SK-N-SH (cell line): ENCODE measurements around the gene CLDN9. TPM values are rescaled to one million over a fixed set of nuclear protein-coding genes. Genes with fewer than 3 reads are reported as not detected.

Source experiments
- CTCF ChIA-PET: fragments of 300-600, 350-600 bp; formaldehyde crosslinking; extraction: SDS; loops from one replicate; lab custom pipeline; 2021; lab: Yijun Ruan, JAX
- POLR2A ChIA-PET: fragments of 350-600 bp; sonication (Branson Sonifier 250); formaldehyde crosslinking; extraction: SDS; loops from one replicate; lab custom pipeline; 2020; ENCODE audit warnings: antibody characterized with exemption, inconsistent platforms; lab: Yijun Ruan, JAX
- DNase-seq: peaks from one replicate; pipeline ENCODE4 v3.0.0; 2012
- H2AFZ ChIP-seq: fragments of 200-600 bp; sonication (generic); 2 replicates; pipeline ENCODE4 v1.8.1; 2016; ENCODE audit warnings: antibody characterized with exemption, mild to moderate bottlenecking, low read depth
- H3F3A ChIP-seq: fragments of 200-600 bp; sonication (generic); replicated peaks from 2 replicates; pipeline ENCODE3; 2016; ENCODE audit warnings: antibody characterized with exemption, mild to moderate bottlenecking; ENCODE audit not compliant: insufficient read depth
- H3K27ac ChIP-seq, 2 experiments: fragments of 200-500 bp in 1 of 2; fragments of 200-600 bp in 1 of 2; sonication (Bioruptor generic) in 1 of 2; sonication (generic), shearing (Covaris generic) in 1 of 2; 2 replicates each; pipeline versions ENCODE4 v1.5.1 to v1.6.1; 2014 to 2016; ENCODE audit warnings: low read depth in 2 of 2, inconsistent platforms in 1 of 2, low read length in 1 of 2, mild to moderate bottlenecking in 1 of 2, mixed read lengths in 1 of 2
- H3K27me3 ChIP-seq: fragments of 200-600 bp; sonication (generic), shearing (Covaris generic); 2 replicates; pipeline ENCODE4 v1.6.1; 2016; ENCODE audit warnings: mixed run types; ENCODE audit not compliant: insufficient read depth
- H3K36me3 ChIP-seq, 2 experiments: fragments of 200-500 bp in 1 of 2; fragments of 200-600 bp in 1 of 2; sonication (Bioruptor generic) in 1 of 2; sonication (generic) in 1 of 2; replicated peaks in 1 of 2; 2 replicates each; pipeline versions ENCODE3 to v1.5.1; 2014 to 2016; ENCODE audit warnings: low read length in 1 of 2, mild to moderate bottlenecking in 1 of 2; ENCODE audit not compliant: insufficient read depth in 2 of 2, control insufficient read depth in 1 of 2
- H3K4me1 ChIP-seq, 2 experiments: fragments of 200-500 bp in 1 of 2; fragments of 200-600 bp in 1 of 2; sonication (Bioruptor generic) in 1 of 2; sonication (generic), shearing (Covaris generic) in 1 of 2; 2 replicates each; pipeline versions ENCODE4 v1.5.1 to v1.6.1; 2014 to 2016; ENCODE audit warnings: low read depth in 1 of 2, low read length in 1 of 2, mixed run types in 1 of 2; ENCODE audit not compliant: insufficient read depth in 2 of 2, control insufficient read depth in 1 of 2
- H3K4me2 ChIP-seq: fragments of 200-600 bp; sonication (generic), shearing (Covaris generic); 2 replicates; pipeline ENCODE4 v1.6.1; 2017; ENCODE audit warnings: mixed run types
- H3K4me3 ChIP-seq, 2 experiments: fragments of 200-500 bp in 1 of 2; fragments of 200-600 bp in 1 of 2; sonication (Bioruptor generic) in 1 of 2; sonication (generic), shearing (Covaris generic) in 1 of 2; 2 replicates each; pipeline versions ENCODE4 v1.5.1 to v1.8.1; 2014 to 2016; ENCODE audit warnings: low read depth in 2 of 2, inconsistent platforms in 1 of 2, low read length in 1 of 2, mild to moderate bottlenecking in 1 of 2, mixed read lengths in 1 of 2, moderate library complexity in 1 of 2
- H3K79me2 ChIP-seq: fragments of 200-600 bp; sonication (generic); 2 replicates; pipeline ENCODE4 v1.8.1; 2017; ENCODE audit warnings: mild to moderate bottlenecking; ENCODE audit not compliant: insufficient read depth
- H3K9ac ChIP-seq: fragments of 200-600 bp; sonication (generic); 2 replicates; pipeline ENCODE4 v1.6.1; 2017; ENCODE audit warnings: mixed run types
- H3K9me2 ChIP-seq: fragments of 200-600 bp; sonication (generic); 2 replicates; pipeline ENCODE4 v1.6.1; 2017; ENCODE audit warnings: mixed run types
- H3K9me3 ChIP-seq: fragments of 200-600 bp; sonication (generic); 2 replicates; pipeline ENCODE4 v1.6.1; 2017; ENCODE audit warnings: mixed run types, mild to moderate bottlenecking, moderate library complexity
- H4K20me1 ChIP-seq: fragments of 200-600 bp; sonication (generic); 2 replicates; pipeline ENCODE4 v1.6.1; 2017; ENCODE audit warnings: mild to moderate bottlenecking, mixed run types; ENCODE audit not compliant: insufficient read depth
- CTCF ChIP-seq: fragments of 200-600 bp; sonication (generic); IDR thresholded peaks from 2 replicates; pipeline ENCODE4 v1.6.1; 2017; ENCODE audit warnings: antibody characterized with exemption, mild to moderate bottlenecking, moderate library complexity
- ELF1 ChIP-seq: IDR thresholded peaks from 2 replicates; pipeline ENCODE4 v1.4.0; 2012
- FOSL2 ChIP-seq: IDR thresholded peaks from 2 replicates; pipeline ENCODE4 v1.4.0; 2012; ENCODE audit warnings: low read depth, mild to moderate bottlenecking, moderate library complexity, borderline replicate concordance
- FOXJ3 ChIP-seq: sonication (generic); formaldehyde crosslinking; IDR thresholded peaks from 2 replicates; pipeline ENCODE4 v1.5.1; 2020; ENCODE audit warnings: mild to moderate bottlenecking, missing genetic modification reagents
- FOXM1 ChIP-seq: IDR thresholded peaks from 2 replicates; pipeline ENCODE4 v1.4.0; 2012; ENCODE audit warnings: low read depth, mild to moderate bottlenecking
- GATA2 ChIP-seq: sonication (generic); formaldehyde crosslinking; IDR thresholded peaks from 2 replicates; pipeline ENCODE4 v1.5.0; 2020; ENCODE audit warnings: mild to moderate bottlenecking, missing genetic modification reagents
- JUND ChIP-seq: IDR thresholded peaks from 2 replicates; pipeline ENCODE4 v1.4.0; 2012
- MAX ChIP-seq: IDR thresholded peaks from 2 replicates; pipeline ENCODE4 v1.4.0; 2012; ENCODE audit warnings: low read depth
- MEF2A ChIP-seq: IDR thresholded peaks from 2 replicates; pipeline ENCODE4 v1.4.0; 2012; ENCODE audit warnings: low read depth, borderline replicate concordance
- MXI1 ChIP-seq: IDR thresholded peaks from 2 replicates; pipeline ENCODE4 v1.6.1; 2012; ENCODE audit warnings: mild to moderate bottlenecking, low read depth, low read length, improper control_type of control experiment
- NFIC ChIP-seq: IDR thresholded peaks from 2 replicates; pipeline ENCODE4 v1.4.0; 2012; ENCODE audit warnings: borderline replicate concordance
- NRF1 ChIP-seq: IDR thresholded peaks from 2 replicates; pipeline ENCODE4 v1.6.1; 2012; ENCODE audit warnings: low read depth, mild to moderate bottlenecking, low read length
- PBX3 ChIP-seq: IDR thresholded peaks from 2 replicates; pipeline ENCODE4; 2012
- POLR2AphosphoS5 ChIP-seq: IDR thresholded peaks from 2 replicates; pipeline ENCODE4 v1.6.1; 2012; ENCODE audit warnings: low read depth, low read length
- RAD21 ChIP-seq: IDR thresholded peaks from 2 replicates; pipeline ENCODE4 v1.6.1; 2012; ENCODE audit warnings: mild to moderate bottlenecking, low read length
- RFX5 ChIP-seq: IDR thresholded peaks from 2 replicates; pipeline ENCODE4 v1.6.1; 2012; ENCODE audit warnings: mild to moderate bottlenecking, improper control_type of control experiment, low read length
- SIN3A ChIP-seq: IDR thresholded peaks from 2 replicates; pipeline ENCODE4 v1.6.1; 2012; ENCODE audit warnings: low read depth, mild to moderate bottlenecking, low read length, moderate library complexity, borderline replicate concordance
- SMC3 ChIP-seq: IDR thresholded peaks from 2 replicates; pipeline ENCODE4 v1.6.1; 2012; ENCODE audit warnings: low read depth, low read length, improper control_type of control experiment
- TAF1 ChIP-seq: IDR thresholded peaks from 2 replicates; pipeline ENCODE4 v1.6.1; 2012; ENCODE audit warnings: low read depth, mild to moderate bottlenecking, low read length, moderate library complexity, borderline replicate concordance
- TCF12 ChIP-seq: IDR thresholded peaks from 2 replicates; pipeline ENCODE4 v1.4.0; 2012
- USF1 ChIP-seq: IDR thresholded peaks from 2 replicates; pipeline ENCODE4 v1.4.0; 2012; ENCODE audit warnings: low read depth, borderline replicate concordance
- ZBTB33 ChIP-seq: IDR thresholded peaks from 2 replicates; pipeline ENCODE4 v1.4.0; 2012; ENCODE audit warnings: low read depth, borderline replicate concordance
- WGBS: methylation state at CpG from one replicate; pipeline ENCODE4 v1.1.6; 2017; ENCODE audit warnings: low lambda C conversion rate; 5-methylcytosine and 5-hydroxymethylcytosine counted together
- polyA plus RNA-seq, 3 experiments: library from polyadenylated mRNA; depleted of rRNA; stranded (reverse); fragments of >200 nt; gene quantifications; 2 replicates each; pipeline ENCODE4 v1.2.3, GENCODE V29; 2012

Gene CLDN9
- polyA plus RNA-seq, 1 of the 3 experiments (the other 2 are of a cell fraction): 0.08 TPM

- TF ChIP-seq ZBTB33 (peak; percentile 68; the same call in 1 of the 2 replicates), GATA2 (CRISPR knock-in tag) (no peak), MEF2A (peak; percentile 45; the same call in 1 of the 2 replicates)
These were observed 8.9 kb downstream of the CLDN9 start (continued) for GRCh38 chr16:3021449-3022207.

GRCh38 chr16:3022208-3022683 is 9.5 kb downstream of the CLDN9 start:
- CTCF ChIA-PET: interaction anchor here (0.9 to 8.5 kb wide), 5 partner anchors 9 to 60 kb away, joined by 3 to 111 read pairs (median 4); no protein-coding TSS in a partner anchor
- H2AFZ ChIP-seq: no peak overlapping the region
- TF ChIP-seq TCF12: peak; percentile 53; the same call in 1 of the 2 replicates
- TF ChIP-seq PBX3: peak; percentile 48
- no peak for TF ChIP-seq CTCF
- TF ChIP-seq RAD21: no peak
- TF ChIP-seq POLR2AphosphoS5: peak; percentile 64; the same call in 1 of the 2 replicates
- no peak for TF ChIP-seq RFX5
- no peak for TF ChIP-seq FOXJ3 (CRISPR knock-in tag)
- no peak for TF ChIP-seq SMC3
- no peak; the same call in 1 of the 2 replicates for TF ChIP-seq MEF2A
- no peak for TF ChIP-seq ZBTB33
- peak; percentile 82; the same call in 1 of the 2 replicates for TF ChIP-seq TAF1
- 0 out of 2 replicates have a peak, but pooled peaks have one; percentile 36 for TF ChIP-seq FOXM1
- peak; percentile 99 for TF ChIP-seq FOSL2
- TF ChIP-seq MAX: no peak
- no peak for TF ChIP-seq NRF1
- peak; percentile 64; the same call in 1 of the 2 replicates for TF ChIP-seq SIN3A
- peak; percentile 77 for TF ChIP-seq NFIC
- TF ChIP-seq JUND: peak; percentile 98
- TF ChIP-seq MXI1: no peak
- TF ChIP-seq ELF1: no peak
- no peak for TF ChIP-seq USF1
- TF ChIP-seq GATA2 (CRISPR knock-in tag): no peak

More at GRCh38 chr16:3022208-3022683, 9.5 kb downstream of the CLDN9 start:
- Histone ChIP-seq H3K4me1 (peaks cover 8 to 33% of the 10 kb centered on the region in 2 experiments; a peak in 3 of 4 replicates), H3K36me3 (peaks cover 16 to 20% of the 10 kb centered on the region in 2 experiments), H3K27ac (peak overlapping the region; percentile 94 to 99), H3K4me2 (peak overlapping the region; percentile 99), H4K20me1 (peaks cover 8% of the 10 kb centered on the region), H3F3A (peaks cover 45% of the 10 kb centered on the region), H3K79me2 (peaks cover 11% of the 10 kb centered on the region; the same call in 1 of the 2 replicates), H3K9ac (peak overlapping the region; percentile 100), H3K9me2 (no peaks in the 10 kb centered on the region), H3K4me3 (peak overlapping the region; percentile 80 to 88; a peak in 3 of 4 replicates), H3K9me3 (no peaks in the 10 kb centered on the region), H3K27me3 (no peaks in the 10 kb centered on the region)
- POLR2A ChIA-PET: no interaction called here
- no peak for DNase-seq
- WGBS: 3% methylated on average over 8 of the region's 8 CpGs
